Spleen (tissue), 11 donors: ENCODE measurements around the gene MYL9. TPM values are rescaled to one million over a fixed set of nuclear protein-coding genes. Genes with fewer than 3 reads are reported as not detected.

Experiments used
- DNase-seq: peaks from one replicate; pipeline ENCODE4 v3.0.0-alpha.2; 2020
- H3K27ac ChIP-seq, 8 donors: fragments of 200-600 bp; sonication (generic) in 7 of 8; 1 replicate in 4 of 8; 2 replicates in 4 of 8; pipeline versions ENCODE4 v1.5.0 to v1.8.0; 2016 to 2021; ENCODE audit warnings: inconsistent platforms in 4 of 8, mild to moderate bottlenecking in 4 of 8, moderate library complexity in 1 of 8
- H3K27me3 ChIP-seq, 7 donors: fragments of 200-600 bp; sonication (generic) in 6 of 7; replicated peaks in 1 of 7; 1 replicate in 4 of 7; 2 replicates in 3 of 7; pipeline versions ENCODE4 v1.5.0 to v1.8.0; 2016 to 2021; ENCODE audit warnings: inconsistent platforms in 3 of 7, mild to moderate bottlenecking in 1 of 7
- H3K36me3 ChIP-seq, 6 donors: fragments of 200-600 bp; sonication (generic) in 5 of 6; 1 replicate in 4 of 6; 2 replicates in 2 of 6; pipeline versions ENCODE4 v1.5.0 to v1.8.0; 2016 to 2021; ENCODE audit warnings: inconsistent platforms in 2 of 6
- H3K4me1 ChIP-seq, 6 donors: fragments of 200-600 bp; sonication (generic) in 5 of 6; 1 replicate in 3 of 6; 2 replicates in 3 of 6; pipeline versions ENCODE4 v1.5.0 to v1.8.0; 2016 to 2021; ENCODE audit warnings: inconsistent platforms in 3 of 6
- H3K4me3 ChIP-seq, 8 donors: fragments of 200-600 bp; sonication (generic) in 7 of 8; 1 replicate in 4 of 8; 2 replicates in 4 of 8; pipeline versions ENCODE4 v1.5.0 to v1.8.0; 2016 to 2021; ENCODE audit warnings: inconsistent platforms in 4 of 8, mild to moderate bottlenecking in 4 of 8, moderate library complexity in 2 of 8
- H3K9me3 ChIP-seq, 8 donors: fragments of 200-600 bp; sonication (generic) in 7 of 8; 1 replicate in 4 of 8; 2 replicates in 4 of 8; pipeline versions ENCODE4 v1.5.0 to v1.8.0; 2016 to 2021; ENCODE audit warnings: inconsistent platforms in 4 of 8
- POLR2A ChIP-seq, 3 donors: fragments of 450-650 bp; IDR thresholded peaks; one replicate each; pipeline ENCODE4 v1.5.1; 2017; ENCODE audit warnings: antibody characterized with exemption in 3 of 3, mild to moderate bottlenecking in 1 of 3
- POLR2AphosphoS5 ChIP-seq, 3 donors: sonication (generic); formaldehyde crosslinking; IDR thresholded peaks; one replicate each; pipeline ENCODE4 v1.5.1; 2017; ENCODE audit warnings: antibody characterized with exemption in 3 of 3
- WGBS, 5 donors: extraction: QIAGEN DNeasy Blood & Tissue Kit in 3 of 5; methylation state at CpG; one replicate each; pipeline versions ENCODE4 v1.1.5 to v1.1.7; 2013 to 2018; 5-methylcytosine and 5-hydroxymethylcytosine counted together
- intact Hi-C: fragments of 100-400 bp; cut with DNase I; formaldehyde crosslinking; loops from one replicate; pipeline ENCODE4 v1.15.0; 2023; ENCODE audit warnings: low total_unique reads
- polyA plus RNA-seq, 3 donors: library from polyadenylated mRNA; stranded (reverse); fragments of 200-250 nt; gene quantifications; one replicate each; pipeline ENCODE4 v1.2.1, GENCODE V29; 2013
- total RNA-seq, 7 donors: library from RNA; depleted of rRNA in 3 of 7; stranded (reverse); fragments of >200 nt in 3 of 7; fragmentation: NEBNext Ultra II Directional in 4 of 7; extraction: Animal tissue kit (Norgen Biotek cat#: 25700) in 4 of 7; gene quantifications; one replicate each; pipeline versions ENCODE4 v1.1.0 to v1.2.1, GENCODE V29; 2016 to 2021
- TF ChIP-seq, protein P1 (sequence below), 11 experiments: fragments of 200-600 bp in 7 of 11; fragments of 450-650 bp in 4 of 11; sonication (generic) in 4 of 11; IDR thresholded peaks in 8 of 11; conservative IDR thresholded peaks in 3 of 11; 1 replicate in 7 of 11; 2 replicates in 4 of 11; pipeline versions ENCODE4 v1.4.0 to v1.8.0; 2016 to 2021; ENCODE audit warnings: antibody characterized with exemption in 11 of 11, inconsistent platforms in 4 of 11, mild to moderate bottlenecking in 1 of 11
- donor health status: healthy with polysubstance abuse.
- donor health status: DM: no; HTN: no; CAD: no; lungs with moderate emphysema.
- donor health status: DM: no; HTN: no; CAD: no.
- donor health status: Bipolar disorder and iron deficiency.
- donor health status: healthy.
- donor health status: DM: no; HTN: no; CAD: no.
- donor health status: DM: yes; HTN: yes; CAD: no.

Gene MYL9
- total and polyA plus RNA-seq, 10 donors, result 30.4 to 369 (median 83.2) TPM

- H3K27me3 ChIP-seq, result no peaks in the 10 kb centered on the region
- WGBS, 5 donors, result 86 to 93% (median 91%) methylated on average over 14 of the region's 14 CpGs
- no peak overlapping the region for H3K4me3 ChIP-seq
- no peak for DNase-seq
- no peak overlapping the region for H3K27ac ChIP-seq
- peaks cover 0 to 51% (median 46%) of the 10 kb centered on the region in 6 donors for H3K36me3 ChIP-seq
- TF ChIP-seq, protein P1, sequence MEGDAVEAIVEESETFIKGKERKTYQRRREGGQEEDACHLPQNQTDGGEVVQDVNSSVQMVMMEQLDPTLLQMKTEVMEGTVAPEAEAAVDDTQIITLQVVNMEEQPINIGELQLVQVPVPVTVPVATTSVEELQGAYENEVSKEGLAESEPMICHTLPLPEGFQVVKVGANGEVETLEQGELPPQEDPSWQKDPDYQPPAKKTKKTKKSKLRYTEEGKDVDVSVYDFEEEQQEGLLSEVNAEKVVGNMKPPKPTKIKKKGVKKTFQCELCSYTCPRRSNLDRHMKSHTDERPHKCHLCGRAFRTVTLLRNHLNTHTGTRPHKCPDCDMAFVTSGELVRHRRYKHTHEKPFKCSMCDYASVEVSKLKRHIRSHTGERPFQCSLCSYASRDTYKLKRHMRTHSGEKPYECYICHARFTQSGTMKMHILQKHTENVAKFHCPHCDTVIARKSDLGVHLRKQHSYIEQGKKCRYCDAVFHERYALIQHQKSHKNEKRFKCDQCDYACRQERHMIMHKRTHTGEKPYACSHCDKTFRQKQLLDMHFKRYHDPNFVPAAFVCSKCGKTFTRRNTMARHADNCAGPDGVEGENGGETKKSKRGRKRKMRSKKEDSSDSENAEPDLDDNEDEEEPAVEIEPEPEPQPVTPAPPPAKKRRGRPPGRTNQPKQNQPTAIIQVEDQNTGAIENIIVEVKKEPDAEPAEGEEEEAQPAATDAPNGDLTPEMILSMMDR (IDR thresholded peaks at IDR 0.05 in 8 of 11, conservative IDR thresholded peaks at IDR 0.05 in 3 of 11), result no peak
- no peak for TF ChIP-seq POLR2A (IDR thresholded peaks at IDR 0.05)
- no peak for TF ChIP-seq POLR2AphosphoS5 (IDR thresholded peaks at IDR 0.05)
- H3K4me1 ChIP-seq, result peaks cover 0 to 6% (median 0%) of the 10 kb centered on the region in 6 donors
- H3K9me3 ChIP-seq, result no peaks in the 10 kb centered on the region
- intact Hi-C loops, result no loop called here
These were observed 12.4 kb upstream of the MYL9 start for GRCh38 chr20:36528875-36529417.

GRCh38 chr20:36532388-36532787, 8.9 kb upstream of the MYL9 start:
- Histone ChIP-seq H3K4me3 (no peak overlapping the region), H3K4me1 (peaks cover 0 to 6% (median 0%) of the 10 kb centered on the region in 6 donors), H3K9me3 (no peaks in the 10 kb centered on the region), H3K27me3 (no peaks in the 10 kb centered on the region), H3K36me3 (peaks cover 0 to 17% (median 13%) of the 10 kb centered on the region in 6 donors), H3K27ac (no peak overlapping the region)
- intact Hi-C loops, result no loop called here
- no peak for DNase-seq
- TF ChIP-seq POLR2AphosphoS5 (IDR thresholded peaks at IDR 0.05) (no peak), POLR2A (IDR thresholded peaks at IDR 0.05) (no peak)
- TF ChIP-seq, protein P1 (IDR thresholded peaks at IDR 0.05 in 8 of 11, conservative IDR thresholded peaks at IDR 0.05 in 3 of 11), result no peak
- WGBS, 5 donors, result 79 to 93% (median 90%) methylated on average over 10 of the region's 10 CpGs

DNA sequence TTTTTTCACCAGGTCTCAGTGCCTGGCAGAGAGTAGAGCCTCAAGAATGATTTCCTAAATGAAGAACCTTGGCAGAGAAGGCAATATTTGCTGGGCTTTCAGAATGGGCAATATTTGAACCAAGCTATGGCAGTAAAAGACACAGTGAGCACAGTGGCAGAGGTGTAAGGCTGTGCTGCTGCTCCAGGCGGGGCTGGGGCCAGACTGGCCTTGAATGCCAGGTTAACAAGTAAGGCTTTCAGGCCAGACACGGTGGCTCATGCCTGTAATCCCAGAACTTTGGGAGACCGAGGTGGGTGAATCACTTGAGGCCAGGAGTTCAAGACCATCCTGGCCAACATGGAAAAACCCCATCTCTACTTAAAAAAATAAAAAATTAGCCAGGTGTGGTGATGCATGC, 8.5 kb upstream of the MYL9 start:
- intact Hi-C loops, result no loop called here
- TF ChIP-seq, protein P1 (IDR thresholded peaks at IDR 0.05 in 8 of 11, conservative IDR thresholded peaks at IDR 0.05 in 3 of 11), result no peak
- no peak for TF ChIP-seq POLR2AphosphoS5 (IDR thresholded peaks at IDR 0.05)
- no peak for TF ChIP-seq POLR2A (IDR thresholded peaks at IDR 0.05)
- H3K27me3 ChIP-seq, result no peaks in the 10 kb centered on the region
- WGBS, 5 donors, result 83 to 97% (median 90%) methylated on average over 3 of the region's 3 CpGs
- H3K27ac ChIP-seq, result no peak overlapping the region
- peaks cover 0 to 6% (median 0%) of the 10 kb centered on the region in 6 donors for H3K4me1 ChIP-seq
- no peak for DNase-seq
- H3K36me3 ChIP-seq, result peaks cover 0 to 12% (median 9%) of the 10 kb centered on the region in 6 donors
- no peak overlapping the region for H3K4me3 ChIP-seq
- no peaks in the 10 kb centered on the region for H3K9me3 ChIP-seq

GRCh38 chr20:36538026-36538722, 3.1 kb upstream of the MYL9 start:
- Histone ChIP-seq H3K36me3 (no peaks in the 10 kb centered on the region), H3K4me3 (no peak overlapping the region), H3K27ac (no peak overlapping the region), H3K9me3 (no peaks in the 10 kb centered on the region), H3K4me1 (peaks cover 0 to 34% (median 20%) of the 10 kb centered on the region in 6 donors), H3K27me3 (peaks cover 0 to 13% (median 0%) of the 10 kb centered on the region in 7 donors)
- intact Hi-C loops, result no loop called here
- no peak for TF ChIP-seq POLR2AphosphoS5 (IDR thresholded peaks at IDR 0.05)
- TF ChIP-seq POLR2A (IDR thresholded peaks at IDR 0.05), result no peak
- TF ChIP-seq, protein P1 (IDR thresholded peaks at IDR 0.05 in 8 of 11, conservative IDR thresholded peaks at IDR 0.05 in 3 of 11), result no peak
- no peak for DNase-seq
- WGBS, 5 donors, result 86 to 92% (median 90%) methylated on average over 11 of the region's 11 CpGs
